ENCODE measurements around the gene SACS.

SACS gene

DNA sequence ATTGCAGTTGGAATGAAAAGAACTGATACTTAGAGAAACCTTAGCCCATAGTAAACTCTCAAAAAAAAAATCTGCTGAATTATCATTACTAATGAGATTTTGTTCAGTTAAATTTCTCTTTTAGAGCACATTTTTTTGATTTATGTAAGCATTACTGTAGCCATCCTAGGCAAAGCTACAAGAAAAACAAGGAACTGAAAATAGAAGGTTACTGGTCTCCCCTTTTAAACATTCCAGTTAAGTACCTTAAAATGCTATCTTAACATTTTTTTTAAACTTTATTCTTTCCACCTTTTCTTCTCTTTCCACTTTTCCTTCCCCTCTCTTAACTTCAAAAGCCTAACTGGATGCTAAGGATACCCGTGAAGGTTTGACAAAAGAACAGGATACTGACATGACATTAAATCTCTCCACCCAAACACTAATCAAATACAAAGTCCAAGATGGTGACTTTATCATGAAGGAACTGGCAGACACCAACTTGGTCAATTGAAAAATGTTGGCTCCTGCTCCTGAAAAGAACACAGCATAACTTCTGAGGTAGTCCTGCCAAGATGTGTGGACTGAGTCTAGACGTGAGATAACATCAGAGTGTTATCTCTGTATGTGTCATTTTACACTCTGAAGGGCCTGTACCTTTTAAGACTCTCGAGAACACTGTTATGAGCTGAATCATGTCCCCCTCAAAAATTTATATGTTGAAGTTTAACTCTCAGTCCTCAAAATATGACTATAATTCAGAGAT is 29.5 kb upstream of the SACS start:
- H3K4me3 ChIP-seq (ENCODE audit: low read depth, low read length), result no peak overlapping the region
- TF ChIP-seq, protein P1, sequence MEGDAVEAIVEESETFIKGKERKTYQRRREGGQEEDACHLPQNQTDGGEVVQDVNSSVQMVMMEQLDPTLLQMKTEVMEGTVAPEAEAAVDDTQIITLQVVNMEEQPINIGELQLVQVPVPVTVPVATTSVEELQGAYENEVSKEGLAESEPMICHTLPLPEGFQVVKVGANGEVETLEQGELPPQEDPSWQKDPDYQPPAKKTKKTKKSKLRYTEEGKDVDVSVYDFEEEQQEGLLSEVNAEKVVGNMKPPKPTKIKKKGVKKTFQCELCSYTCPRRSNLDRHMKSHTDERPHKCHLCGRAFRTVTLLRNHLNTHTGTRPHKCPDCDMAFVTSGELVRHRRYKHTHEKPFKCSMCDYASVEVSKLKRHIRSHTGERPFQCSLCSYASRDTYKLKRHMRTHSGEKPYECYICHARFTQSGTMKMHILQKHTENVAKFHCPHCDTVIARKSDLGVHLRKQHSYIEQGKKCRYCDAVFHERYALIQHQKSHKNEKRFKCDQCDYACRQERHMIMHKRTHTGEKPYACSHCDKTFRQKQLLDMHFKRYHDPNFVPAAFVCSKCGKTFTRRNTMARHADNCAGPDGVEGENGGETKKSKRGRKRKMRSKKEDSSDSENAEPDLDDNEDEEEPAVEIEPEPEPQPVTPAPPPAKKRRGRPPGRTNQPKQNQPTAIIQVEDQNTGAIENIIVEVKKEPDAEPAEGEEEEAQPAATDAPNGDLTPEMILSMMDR (IDR thresholded peaks at IDR 0.05; ENCODE audit: low read depth, low read length, missing control alignments), result no peak
- in situ Hi-C loops (cut with HindIII; ENCODE audit: low sequenced_read_pairs), result loop anchor here (25.0 kb wide), 1 partner anchor 399 kb away; no protein-coding TSS in a partner anchor
- no peak for DNase-seq (ENCODE audit: low read depth)

DNA sequence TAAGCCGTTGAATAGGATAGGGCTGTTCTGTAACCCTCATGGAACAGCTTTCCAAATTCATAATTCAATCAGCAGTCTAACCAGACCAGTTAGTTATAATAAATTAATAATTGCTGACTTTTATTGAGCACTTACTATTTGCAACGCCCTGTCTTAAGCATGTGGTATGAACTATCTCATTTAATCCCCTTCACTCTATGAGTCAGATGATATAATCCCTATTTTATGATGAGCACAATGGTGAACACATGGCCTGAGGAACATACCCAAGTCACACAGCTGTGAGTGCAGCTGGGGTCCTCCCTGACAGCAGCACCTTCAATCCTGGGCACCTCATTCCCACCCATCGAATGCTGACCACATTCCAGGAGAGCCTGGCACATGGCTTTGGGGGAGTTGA is 28.0 kb upstream of the SACS start:
- no peak overlapping the region for H3K4me3 ChIP-seq (ENCODE audit: low read depth, low read length)
- DNase-seq (ENCODE audit: low read depth), result no peak
- in situ Hi-C loops (cut with HindIII; ENCODE audit: low sequenced_read_pairs), result loop anchor here (25.0 kb wide), 1 partner anchor 401 kb away; no protein-coding TSS in a partner anchor
- TF ChIP-seq, protein P1 (IDR thresholded peaks at IDR 0.05; ENCODE audit: low read depth, low read length, missing control alignments), result no peak

DNA sequence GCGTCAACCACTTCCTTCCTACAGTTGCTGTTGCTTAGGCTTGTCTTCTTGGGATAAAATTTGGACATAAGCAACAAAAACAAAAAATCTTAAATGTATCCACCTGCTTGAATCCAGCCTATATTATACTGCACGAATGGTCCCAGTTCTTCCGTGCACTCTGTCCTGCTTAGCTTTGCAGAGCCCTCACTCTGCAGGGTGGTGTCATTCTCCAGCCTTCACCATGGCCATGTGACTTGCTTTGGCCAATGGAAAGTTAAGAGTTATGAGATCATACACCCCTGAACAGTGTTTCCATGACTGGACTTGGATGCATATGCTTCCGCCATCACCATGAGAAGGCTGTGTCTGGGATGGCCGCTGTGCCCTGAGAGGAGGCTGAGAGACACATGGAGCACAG is 27.4 kb upstream of the SACS start:
- TF ChIP-seq, protein P1 (IDR thresholded peaks at IDR 0.05; ENCODE audit: low read depth, low read length, missing control alignments), result no peak
- no peak for DNase-seq (ENCODE audit: low read depth)
- no peak overlapping the region for H3K4me3 ChIP-seq (ENCODE audit: low read depth, low read length)
- in situ Hi-C loops (cut with HindIII; ENCODE audit: low sequenced_read_pairs), result loop anchor here (25.0 kb wide), 1 partner anchor 401 kb away; no protein-coding TSS in a partner anchor

DNA sequence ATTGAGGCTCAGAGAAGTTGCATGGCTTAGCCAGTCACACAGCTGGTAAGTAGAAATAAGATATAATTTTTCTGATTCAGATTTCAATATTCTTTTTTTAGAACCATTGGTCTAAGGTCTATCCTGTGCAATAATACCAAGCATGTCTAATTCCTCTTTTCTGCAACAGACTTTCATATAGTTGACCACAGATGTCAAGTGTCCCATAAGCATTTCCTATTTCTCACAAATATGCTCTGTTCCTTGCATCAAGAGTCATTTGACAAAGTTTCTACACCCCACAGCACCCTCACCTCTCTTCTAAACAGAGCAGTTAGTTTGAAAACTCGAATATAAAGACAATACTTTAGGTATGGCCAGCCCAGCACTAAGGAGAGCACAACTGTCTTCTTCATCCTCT is 26.8 kb upstream of the SACS start:
- TF ChIP-seq, protein P1 (IDR thresholded peaks at IDR 0.05; ENCODE audit: low read depth, low read length, missing control alignments), result no peak
- H3K4me3 ChIP-seq (ENCODE audit: low read depth, low read length), result no peak overlapping the region
- no peak for DNase-seq (ENCODE audit: low read depth)
- in situ Hi-C loops (cut with HindIII; ENCODE audit: low sequenced_read_pairs), result loop anchor here (25.0 kb wide), 1 partner anchor 402 kb away; no protein-coding TSS in a partner anchor

DNA sequence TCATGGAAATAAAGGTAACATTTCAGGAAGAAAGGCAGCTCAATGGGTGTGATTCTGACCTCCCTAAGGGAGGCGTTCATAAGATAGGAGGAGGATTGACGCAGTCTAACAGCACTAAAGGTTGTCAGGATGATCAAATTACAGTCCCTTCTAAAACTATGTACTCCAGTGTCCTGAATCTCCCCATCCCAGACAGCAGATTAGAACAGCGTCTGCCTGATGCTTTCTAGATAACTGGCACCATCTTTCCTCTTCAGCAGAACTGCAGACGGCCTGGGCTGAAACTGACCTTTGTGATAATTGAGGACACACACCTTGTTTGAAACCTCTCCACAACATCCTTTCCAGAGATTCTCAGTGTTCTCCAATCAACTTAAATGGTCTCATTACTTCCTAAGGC is 25.5 kb upstream of the SACS start:
- no peak overlapping the region for H3K4me3 ChIP-seq (ENCODE audit: low read depth, low read length)
- in situ Hi-C loops (cut with HindIII; ENCODE audit: low sequenced_read_pairs), result loop anchor here (25.0 kb wide), 1 partner anchor 403 kb away; no protein-coding TSS in a partner anchor
- TF ChIP-seq, protein P1 (IDR thresholded peaks at IDR 0.05; ENCODE audit: low read depth, low read length, missing control alignments), result no peak
- DNase-seq (ENCODE audit: low read depth), result no peak

DNA sequence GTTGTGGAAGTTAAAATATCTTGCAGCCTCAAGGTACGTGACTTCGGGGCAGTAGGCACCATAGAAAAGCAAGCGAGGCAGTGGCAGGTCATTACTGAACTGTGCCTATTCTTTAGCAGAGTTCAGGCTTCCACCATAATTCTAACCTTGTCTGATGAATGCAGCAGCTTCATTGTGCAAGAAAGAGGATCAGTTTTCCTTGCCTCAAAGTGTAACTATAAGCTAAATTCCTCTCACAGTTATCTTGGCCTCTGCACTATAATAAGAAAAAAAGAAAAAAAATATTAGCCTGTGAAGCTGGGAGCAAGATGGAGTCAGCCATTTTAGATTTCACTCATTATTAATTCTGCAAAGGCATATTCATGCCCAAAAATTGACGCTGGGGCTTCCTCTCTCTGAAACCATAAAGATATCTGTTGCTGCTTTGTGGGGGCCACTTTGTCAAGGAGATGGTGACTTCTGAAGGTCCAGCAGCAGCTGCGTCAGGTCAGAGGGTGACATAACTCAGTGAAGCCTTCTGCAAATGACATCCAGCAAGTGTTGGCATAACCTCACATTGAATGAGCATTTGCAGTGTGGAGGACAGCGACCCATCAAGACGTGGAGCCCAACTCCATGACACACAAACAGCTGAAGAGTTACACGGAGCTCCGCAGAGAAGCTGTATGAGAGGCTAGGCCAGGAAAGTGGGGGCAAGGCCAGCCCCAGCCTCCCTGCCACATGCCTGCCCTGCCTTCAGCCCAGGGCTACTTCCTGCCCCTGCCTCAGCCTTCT is 23.1 kb upstream of the SACS start:
- H3K4me3 ChIP-seq (ENCODE audit: low read depth, low read length), result no peak overlapping the region
- in situ Hi-C loops (cut with HindIII; ENCODE audit: low sequenced_read_pairs), result loop anchor here (25.0 kb wide), 1 partner anchor 406 kb away; no protein-coding TSS in a partner anchor
- no peak for DNase-seq (ENCODE audit: low read depth)
- TF ChIP-seq, protein P1 (IDR thresholded peaks at IDR 0.05; ENCODE audit: low read depth, low read length, missing control alignments), result no peak

Measured in astrocyte of the cerebellum (primary cell).